Measurements from ENCODE around the gene POLN.

POLN gene

GRCh38 chr4:2183394-2183793, 58.5 kb downstream of the POLN start:
- Histone ChIP-seq H3K4me2 (ENCODE audit: low read depth, low read length, poor library complexity, severe bottlenecking) (no peak overlapping the region), H4K20me1 (ENCODE audit: insufficient read depth, low read length, poor library complexity, severe bottlenecking) (no peaks in the 10 kb centered on the region), H2AFZ (ENCODE audit: low read length) (no peak overlapping the region), H3K9me3 (ENCODE audit: insufficient read depth, low read depth, low read length) (0 out of 2 replicates have a peak, but pooled peaks cover 3% of the 10 kb centered on the region), H3K27me3 (ENCODE audit: insufficient read depth, low read length, poor library complexity, severe bottlenecking) (no peaks in the 10 kb centered on the region), H3K9ac (ENCODE audit: low read depth, low read length, poor library complexity, severe bottlenecking) (no peak overlapping the region), H3K79me2 (ENCODE audit: insufficient read depth, low read length) (no peaks in the 10 kb centered on the region), H3K4me1 (ENCODE audit: insufficient read depth, low read length, poor library complexity, severe bottlenecking) (no peaks in the 10 kb centered on the region), H3K4me3 (ENCODE audit: low read length, poor library complexity, severe bottlenecking) (no peak overlapping the region), H3K9me2 (replicated peaks; ENCODE audit: low read depth, low read length) (no peaks in the 10 kb centered on the region), H3F3A (ENCODE audit: low read depth) (no peaks in the 10 kb centered on the region), H3K36me3 (ENCODE audit: insufficient read depth, low read length) (no peaks in the 10 kb centered on the region)
- no peak for TF ChIP-seq EZH2phosphoT487 (IDR thresholded peaks at IDR 0.05; ENCODE audit: borderline replicate concordance)
- no peak for TF ChIP-seq CTCF (conservative IDR thresholded peaks at IDR 0.05; ENCODE audit: low read length)

GRCh38 chr4:2182994-2183393, 58.9 kb downstream of the POLN start:
- Histone ChIP-seq H3K27me3 (ENCODE audit: insufficient read depth, low read length, poor library complexity, severe bottlenecking) (no peaks in the 10 kb centered on the region), H3K79me2 (ENCODE audit: insufficient read depth, low read length) (no peaks in the 10 kb centered on the region), H4K20me1 (ENCODE audit: insufficient read depth, low read length, poor library complexity, severe bottlenecking) (no peaks in the 10 kb centered on the region), H3K4me1 (ENCODE audit: insufficient read depth, low read length, poor library complexity, severe bottlenecking) (no peaks in the 10 kb centered on the region), H3K36me3 (ENCODE audit: insufficient read depth, low read length) (no peaks in the 10 kb centered on the region), H3K9ac (ENCODE audit: low read depth, low read length, poor library complexity, severe bottlenecking) (no peak overlapping the region), H2AFZ (ENCODE audit: low read length) (no peak overlapping the region), H3K9me2 (replicated peaks; ENCODE audit: low read depth, low read length) (no peaks in the 10 kb centered on the region), H3K9me3 (ENCODE audit: insufficient read depth, low read depth, low read length) (0 out of 2 replicates have a peak, but pooled peaks cover 3% of the 10 kb centered on the region), H3K4me3 (ENCODE audit: low read length, poor library complexity, severe bottlenecking) (no peak overlapping the region), H3F3A (ENCODE audit: low read depth) (no peaks in the 10 kb centered on the region), H3K4me2 (ENCODE audit: low read depth, low read length, poor library complexity, severe bottlenecking) (no peak overlapping the region)
- TF ChIP-seq EZH2phosphoT487 (IDR thresholded peaks at IDR 0.05; ENCODE audit: borderline replicate concordance) = no peak
- TF ChIP-seq CTCF (conservative IDR thresholded peaks at IDR 0.05; ENCODE audit: low read length) = no peak

GRCh38 chr4:2180410-2180809, 61.5 kb downstream of the POLN start:
- Histone ChIP-seq H3K9me2 (replicated peaks; ENCODE audit: low read depth, low read length) (no peaks in the 10 kb centered on the region), H3K9me3 (ENCODE audit: insufficient read depth, low read depth, low read length) (no peaks in the 10 kb centered on the region), H3K79me2 (ENCODE audit: insufficient read depth, low read length) (no peaks in the 10 kb centered on the region), H3K9ac (ENCODE audit: low read depth, low read length, poor library complexity, severe bottlenecking) (no peak overlapping the region), H3K4me1 (ENCODE audit: insufficient read depth, low read length, poor library complexity, severe bottlenecking) (no peaks in the 10 kb centered on the region), H3K27me3 (ENCODE audit: insufficient read depth, low read length, poor library complexity, severe bottlenecking) (no peaks in the 10 kb centered on the region), H3F3A (ENCODE audit: low read depth) (no peaks in the 10 kb centered on the region), H3K36me3 (ENCODE audit: insufficient read depth, low read length) (no peaks in the 10 kb centered on the region), H2AFZ (ENCODE audit: low read length) (no peak overlapping the region), H4K20me1 (ENCODE audit: insufficient read depth, low read length, poor library complexity, severe bottlenecking) (no peaks in the 10 kb centered on the region), H3K4me2 (ENCODE audit: low read depth, low read length, poor library complexity, severe bottlenecking) (no peak overlapping the region), H3K4me3 (ENCODE audit: low read length, poor library complexity, severe bottlenecking) (no peak overlapping the region)
- TF ChIP-seq CTCF (conservative IDR thresholded peaks at IDR 0.05; ENCODE audit: low read length) = no peak
- no peak for TF ChIP-seq EZH2phosphoT487 (IDR thresholded peaks at IDR 0.05; ENCODE audit: borderline replicate concordance)

Measured in Loucy (cell line).